Measurements from ENCODE around the gene SPIB.
A peak's percentile ranks its signal among the peaks of the same experiment; 100 is the strongest.

Gene SPIB

DNA sequence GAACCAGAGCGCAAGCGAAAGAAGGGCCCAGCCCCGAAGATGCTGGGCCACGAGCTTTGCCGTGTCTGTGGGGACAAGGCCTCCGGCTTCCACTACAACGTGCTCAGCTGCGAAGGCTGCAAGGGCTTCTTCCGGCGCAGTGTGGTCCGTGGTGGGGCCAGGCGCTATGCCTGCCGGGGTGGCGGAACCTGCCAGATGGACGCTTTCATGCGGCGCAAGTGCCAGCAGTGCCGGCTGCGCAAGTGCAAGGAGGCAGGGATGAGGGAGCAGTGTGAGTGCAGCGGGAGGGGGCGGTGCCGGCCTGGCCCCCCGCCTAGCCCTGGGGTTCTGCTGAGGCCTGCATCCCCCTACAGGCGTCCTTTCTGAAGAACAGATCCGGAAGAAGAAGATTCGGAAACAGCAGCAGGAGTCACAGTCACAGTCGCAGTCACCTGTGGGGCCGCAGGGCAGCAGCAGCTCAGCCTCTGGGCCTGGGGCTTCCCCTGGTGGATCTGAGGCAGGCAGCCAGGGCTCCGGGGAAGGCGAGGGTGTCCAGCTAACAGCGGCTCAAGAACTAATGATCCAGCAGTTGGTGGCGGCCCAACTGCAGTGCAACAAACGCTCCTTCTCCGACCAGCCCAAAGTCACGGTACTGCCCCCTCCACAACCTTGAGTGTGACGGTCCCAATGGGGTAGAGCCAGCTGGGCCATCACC lies 40.4 kb upstream of the SPIB start:
- peak overlapping the region; percentile 83 to 95 (median 95) for H3K4me3 Mint-ChIP-seq
- peak overlapping the region in 2 of 3 experiments; percentile 20 to 69 for H3K27ac Mint-ChIP-seq
- H3K4me1 Mint-ChIP-seq, result peaks cover 15% of the 10 kb centered on the region
- H3K9me3 Mint-ChIP-seq, result no peaks in the 10 kb centered on the region
- TF ChIP-seq, protein P1, sequence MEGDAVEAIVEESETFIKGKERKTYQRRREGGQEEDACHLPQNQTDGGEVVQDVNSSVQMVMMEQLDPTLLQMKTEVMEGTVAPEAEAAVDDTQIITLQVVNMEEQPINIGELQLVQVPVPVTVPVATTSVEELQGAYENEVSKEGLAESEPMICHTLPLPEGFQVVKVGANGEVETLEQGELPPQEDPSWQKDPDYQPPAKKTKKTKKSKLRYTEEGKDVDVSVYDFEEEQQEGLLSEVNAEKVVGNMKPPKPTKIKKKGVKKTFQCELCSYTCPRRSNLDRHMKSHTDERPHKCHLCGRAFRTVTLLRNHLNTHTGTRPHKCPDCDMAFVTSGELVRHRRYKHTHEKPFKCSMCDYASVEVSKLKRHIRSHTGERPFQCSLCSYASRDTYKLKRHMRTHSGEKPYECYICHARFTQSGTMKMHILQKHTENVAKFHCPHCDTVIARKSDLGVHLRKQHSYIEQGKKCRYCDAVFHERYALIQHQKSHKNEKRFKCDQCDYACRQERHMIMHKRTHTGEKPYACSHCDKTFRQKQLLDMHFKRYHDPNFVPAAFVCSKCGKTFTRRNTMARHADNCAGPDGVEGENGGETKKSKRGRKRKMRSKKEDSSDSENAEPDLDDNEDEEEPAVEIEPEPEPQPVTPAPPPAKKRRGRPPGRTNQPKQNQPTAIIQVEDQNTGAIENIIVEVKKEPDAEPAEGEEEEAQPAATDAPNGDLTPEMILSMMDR (IDR thresholded peaks at IDR 0.05; ENCODE audit: unreplicated experiment in 3 of 3), result no peak
- H3K27me3 Mint-ChIP-seq (ENCODE audit: low read depth), result no peaks in the 10 kb centered on the region
- peaks cover 26% of the 10 kb centered on the region for H3K36me3 Mint-ChIP-seq (ENCODE audit: low read depth)

DNA sequence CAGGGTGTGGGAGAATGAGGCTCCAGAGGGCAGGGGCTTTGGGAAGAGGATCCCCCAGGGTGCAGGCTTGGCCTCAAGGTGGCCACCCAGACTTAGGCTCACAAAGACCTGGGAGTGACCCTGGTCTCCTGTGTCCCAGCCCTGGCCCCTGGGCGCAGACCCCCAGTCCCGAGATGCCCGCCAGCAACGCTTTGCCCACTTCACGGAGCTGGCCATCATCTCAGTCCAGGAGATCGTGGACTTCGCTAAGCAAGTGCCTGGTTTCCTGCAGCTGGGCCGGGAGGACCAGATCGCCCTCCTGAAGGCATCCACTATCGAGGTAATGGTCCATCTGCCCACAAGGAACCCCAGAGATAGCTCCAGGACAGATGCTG lies 39.9 kb upstream of the SPIB start:
- Mint-ChIP-seq H3K27ac (peak overlapping the region in 2 of 3 experiments; percentile 13 to 35), H3K4me1 (peaks cover 20% of the 10 kb centered on the region), H3K27me3 (ENCODE audit: low read depth) (no peaks in the 10 kb centered on the region), H3K4me3 (peak overlapping the region; percentile 0 to 30 (median 21)), H3K9me3 (no peaks in the 10 kb centered on the region), H3K36me3 (ENCODE audit: low read depth) (peaks cover 26% of the 10 kb centered on the region)
- TF ChIP-seq, protein P1 (IDR thresholded peaks at IDR 0.05; ENCODE audit: unreplicated experiment in 3 of 3), result no peak

DNA sequence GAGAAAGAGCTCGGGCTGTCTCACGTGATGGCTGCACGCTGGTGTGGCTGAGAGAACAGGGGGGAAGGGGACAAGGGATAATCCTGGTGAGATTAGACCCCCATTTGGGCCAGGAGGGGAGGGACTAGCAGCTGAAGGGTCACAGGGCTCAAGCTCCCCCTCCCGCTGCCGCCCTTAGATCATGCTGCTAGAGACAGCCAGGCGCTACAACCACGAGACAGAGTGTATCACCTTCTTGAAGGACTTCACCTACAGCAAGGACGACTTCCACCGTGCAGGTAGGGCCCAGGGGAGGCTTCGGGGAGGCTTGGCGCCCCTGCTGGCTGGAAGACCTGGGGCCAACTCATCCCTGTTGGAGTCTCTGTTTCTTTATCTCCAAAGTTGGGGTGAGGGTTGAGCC lies 39.1 kb upstream of the SPIB start:
- Mint-ChIP-seq H3K4me3 (peak overlapping the region in 2 of 3 experiments; percentile 25 to 30), H3K4me1 (peaks cover 21% of the 10 kb centered on the region), H3K9me3 (no peaks in the 10 kb centered on the region), H3K36me3 (ENCODE audit: low read depth) (peaks cover 26% of the 10 kb centered on the region), H3K27ac (peak overlapping the region in 2 of 3 experiments; percentile 25 to 59), H3K27me3 (ENCODE audit: low read depth) (no peaks in the 10 kb centered on the region)
- TF ChIP-seq, protein P1 (IDR thresholded peaks at IDR 0.05; ENCODE audit: unreplicated experiment in 3 of 3), result no peak

DNA sequence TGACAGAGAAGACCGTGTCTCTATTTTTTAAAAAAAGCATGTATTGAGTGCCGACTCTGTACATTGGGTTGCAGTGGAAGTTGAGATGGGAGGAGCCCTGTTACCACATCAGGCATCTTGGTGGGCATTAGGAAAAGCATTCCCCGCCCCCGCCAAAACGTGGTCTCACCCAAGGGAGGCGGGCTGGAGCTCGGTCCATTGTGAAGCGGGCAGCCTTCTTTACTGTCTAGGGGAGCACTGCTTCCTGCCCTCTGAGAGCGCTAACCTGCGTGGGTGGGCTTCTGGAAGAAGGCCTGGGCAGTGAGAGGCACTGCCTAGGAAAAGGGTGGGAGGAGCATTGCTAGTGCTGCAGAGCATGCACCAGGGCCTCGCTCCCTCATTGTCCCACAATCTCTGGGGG lies 38.6 kb upstream of the SPIB start:
- TF ChIP-seq, protein P1 (IDR thresholded peaks at IDR 0.05; ENCODE audit: unreplicated experiment in 3 of 3), result no peak
- Mint-ChIP-seq H3K36me3 (ENCODE audit: low read depth) (peaks cover 26% of the 10 kb centered on the region), H3K27ac (peak overlapping the region in 2 of 3 experiments; percentile 25 to 59), H3K9me3 (no peaks in the 10 kb centered on the region), H3K4me3 (peak overlapping the region in 2 of 3 experiments; percentile 25 to 33), H3K4me1 (peaks cover 27% of the 10 kb centered on the region), H3K27me3 (ENCODE audit: low read depth) (no peaks in the 10 kb centered on the region)

DNA sequence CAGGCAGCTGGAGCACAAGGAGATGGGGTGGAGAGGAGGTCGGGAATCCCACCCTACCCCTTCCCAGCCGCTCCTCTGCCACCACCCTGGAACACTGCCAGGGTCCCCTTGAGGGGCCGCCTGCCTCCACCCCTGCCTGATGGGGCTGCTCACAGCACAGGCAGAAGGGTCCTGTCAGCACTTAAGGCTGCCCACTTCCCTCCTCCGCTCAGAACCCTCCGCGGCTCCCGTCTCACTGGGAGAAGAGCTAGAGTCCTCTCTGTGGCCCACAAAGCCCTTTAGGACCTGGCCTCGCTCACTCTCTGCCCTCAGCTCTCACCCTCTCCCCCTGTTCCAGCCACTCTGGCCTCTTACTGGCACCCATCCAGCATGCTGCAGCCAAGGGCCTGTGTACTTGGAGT lies 38.0 kb upstream of the SPIB start:
- TF ChIP-seq, protein P1 (IDR thresholded peaks at IDR 0.05; ENCODE audit: unreplicated experiment in 3 of 3), result no peak
- no peaks in the 10 kb centered on the region for H3K27me3 Mint-ChIP-seq (ENCODE audit: low read depth)
- H3K27ac Mint-ChIP-seq, result peak overlapping the region; percentile 54 to 59 (median 58)
- peak overlapping the region in 2 of 3 experiments; percentile 41 to 55 for H3K4me3 Mint-ChIP-seq
- peaks cover 28% of the 10 kb centered on the region for H3K4me1 Mint-ChIP-seq
- H3K36me3 Mint-ChIP-seq (ENCODE audit: low read depth), result peaks cover 26% of the 10 kb centered on the region
- no peaks in the 10 kb centered on the region for H3K9me3 Mint-ChIP-seq
